H1 (cell line): Measurements from ENCODE around the gene TOMM6. TPM values are rescaled to one million over a fixed set of nuclear protein-coding genes. Genes with fewer than 3 reads are reported as not detected.

ENCODE experiments used
- ASH2L ChIP-seq: fragments of 200-600, 300-600 bp; sonication (generic); IDR thresholded peaks from one replicate; pipeline ENCODE4 v1.7.1; 2017; ENCODE audit warnings: low read length
- KDM1A ChIP-seq: fragments of 200-600, 300-600 bp; sonication (generic); IDR thresholded peaks from 2 replicates; pipeline ENCODE4 v1.7.1; 2016; ENCODE audit warnings: mild to moderate bottlenecking, low read length, borderline replicate concordance
- RBBP5 ChIP-seq: IDR thresholded peaks from 2 replicates; pipeline ENCODE4 v1.7.1; 2012; ENCODE audit warnings: low read depth, mild to moderate bottlenecking, inconsistent platforms, low read length, moderate library complexity, borderline replicate concordance
- polyA plus RNA-seq, 7 experiments: library from polyadenylated mRNA; depleted of rRNA in 3 of 7; stranded (reverse) in 5 of 7; unstranded in 2 of 7; fragments of >200 nt in 5 of 7; fragments of 200-250 nt in 2 of 7; gene quantifications; 1 replicate in 5 of 7; 2 replicates in 1 of 7; 4 replicates in 1 of 7; pipeline versions ENCODE4 v1.2.1 to v1.2.3, GENCODE V29; 2011 to 2013; ENCODE audit warnings: missing spikeins in 2 of 7, mixed read lengths in 2 of 7
- total RNA-seq: library from RNA; stranded (reverse); fragmentation: NEBNext Ultra II Directional; extraction: Animal tissue kit (Norgen Biotek cat#: 25700); gene quantifications from 2 replicates; pipeline ENCODE4 v1.2.1, GENCODE V29; 2021
- TF ChIP-seq, protein P1 (sequence below): fragments of 300-600 bp; sonication (generic); IDR thresholded peaks from 2 replicates; pipeline ENCODE4 v1.7.1; 2012; ENCODE audit warnings: low read length, moderate library complexity, mild to moderate bottlenecking, inconsistent platforms; ENCODE audit not compliant: insufficient replicate concordance

The TOMM6 gene
- total and polyA plus RNA-seq, 2 of the 8 experiments (the other 6 are each of a cell fraction or from before 2014, with no cell fraction given) = 228 to 560 TPM

DNA sequence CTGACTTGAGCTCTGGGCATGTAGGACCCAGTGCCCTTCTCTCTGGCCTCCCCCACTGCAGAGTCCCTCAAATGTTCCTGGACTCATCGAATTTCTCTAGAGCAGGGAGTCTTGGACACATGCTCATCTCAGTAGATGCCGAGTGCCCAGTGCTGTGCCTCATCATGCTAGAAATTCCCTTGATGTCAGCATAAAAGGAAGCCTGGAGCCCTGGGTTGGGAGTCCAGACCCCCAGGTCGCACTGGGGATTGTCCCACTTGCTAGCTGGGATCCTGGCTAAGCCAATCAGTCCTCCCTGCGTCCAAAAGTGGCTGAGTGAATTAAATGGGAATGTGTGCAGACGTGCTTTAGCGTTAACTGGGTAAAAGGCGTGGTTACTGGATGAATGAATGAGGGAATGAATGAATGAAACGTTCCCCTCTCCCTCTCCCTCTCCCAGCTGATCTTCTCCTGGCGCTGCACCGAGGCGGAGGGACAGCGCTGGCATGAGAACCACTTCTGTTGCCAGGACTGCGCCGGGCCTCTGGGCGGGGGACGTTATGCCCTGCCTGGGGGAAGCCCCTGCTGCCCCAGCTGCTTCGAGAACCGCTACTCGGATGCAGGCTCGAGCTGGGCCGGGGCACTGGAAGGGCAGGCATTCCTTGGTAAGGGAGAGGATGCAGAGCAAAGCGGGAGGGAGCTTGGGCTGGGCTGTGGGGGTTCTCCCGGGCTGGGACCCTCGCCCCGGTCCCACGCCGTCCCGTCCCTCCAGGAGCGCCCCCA, 1.6 kb upstream of the TOMM6 start (continued):
- TF ChIP-seq, protein P1, sequence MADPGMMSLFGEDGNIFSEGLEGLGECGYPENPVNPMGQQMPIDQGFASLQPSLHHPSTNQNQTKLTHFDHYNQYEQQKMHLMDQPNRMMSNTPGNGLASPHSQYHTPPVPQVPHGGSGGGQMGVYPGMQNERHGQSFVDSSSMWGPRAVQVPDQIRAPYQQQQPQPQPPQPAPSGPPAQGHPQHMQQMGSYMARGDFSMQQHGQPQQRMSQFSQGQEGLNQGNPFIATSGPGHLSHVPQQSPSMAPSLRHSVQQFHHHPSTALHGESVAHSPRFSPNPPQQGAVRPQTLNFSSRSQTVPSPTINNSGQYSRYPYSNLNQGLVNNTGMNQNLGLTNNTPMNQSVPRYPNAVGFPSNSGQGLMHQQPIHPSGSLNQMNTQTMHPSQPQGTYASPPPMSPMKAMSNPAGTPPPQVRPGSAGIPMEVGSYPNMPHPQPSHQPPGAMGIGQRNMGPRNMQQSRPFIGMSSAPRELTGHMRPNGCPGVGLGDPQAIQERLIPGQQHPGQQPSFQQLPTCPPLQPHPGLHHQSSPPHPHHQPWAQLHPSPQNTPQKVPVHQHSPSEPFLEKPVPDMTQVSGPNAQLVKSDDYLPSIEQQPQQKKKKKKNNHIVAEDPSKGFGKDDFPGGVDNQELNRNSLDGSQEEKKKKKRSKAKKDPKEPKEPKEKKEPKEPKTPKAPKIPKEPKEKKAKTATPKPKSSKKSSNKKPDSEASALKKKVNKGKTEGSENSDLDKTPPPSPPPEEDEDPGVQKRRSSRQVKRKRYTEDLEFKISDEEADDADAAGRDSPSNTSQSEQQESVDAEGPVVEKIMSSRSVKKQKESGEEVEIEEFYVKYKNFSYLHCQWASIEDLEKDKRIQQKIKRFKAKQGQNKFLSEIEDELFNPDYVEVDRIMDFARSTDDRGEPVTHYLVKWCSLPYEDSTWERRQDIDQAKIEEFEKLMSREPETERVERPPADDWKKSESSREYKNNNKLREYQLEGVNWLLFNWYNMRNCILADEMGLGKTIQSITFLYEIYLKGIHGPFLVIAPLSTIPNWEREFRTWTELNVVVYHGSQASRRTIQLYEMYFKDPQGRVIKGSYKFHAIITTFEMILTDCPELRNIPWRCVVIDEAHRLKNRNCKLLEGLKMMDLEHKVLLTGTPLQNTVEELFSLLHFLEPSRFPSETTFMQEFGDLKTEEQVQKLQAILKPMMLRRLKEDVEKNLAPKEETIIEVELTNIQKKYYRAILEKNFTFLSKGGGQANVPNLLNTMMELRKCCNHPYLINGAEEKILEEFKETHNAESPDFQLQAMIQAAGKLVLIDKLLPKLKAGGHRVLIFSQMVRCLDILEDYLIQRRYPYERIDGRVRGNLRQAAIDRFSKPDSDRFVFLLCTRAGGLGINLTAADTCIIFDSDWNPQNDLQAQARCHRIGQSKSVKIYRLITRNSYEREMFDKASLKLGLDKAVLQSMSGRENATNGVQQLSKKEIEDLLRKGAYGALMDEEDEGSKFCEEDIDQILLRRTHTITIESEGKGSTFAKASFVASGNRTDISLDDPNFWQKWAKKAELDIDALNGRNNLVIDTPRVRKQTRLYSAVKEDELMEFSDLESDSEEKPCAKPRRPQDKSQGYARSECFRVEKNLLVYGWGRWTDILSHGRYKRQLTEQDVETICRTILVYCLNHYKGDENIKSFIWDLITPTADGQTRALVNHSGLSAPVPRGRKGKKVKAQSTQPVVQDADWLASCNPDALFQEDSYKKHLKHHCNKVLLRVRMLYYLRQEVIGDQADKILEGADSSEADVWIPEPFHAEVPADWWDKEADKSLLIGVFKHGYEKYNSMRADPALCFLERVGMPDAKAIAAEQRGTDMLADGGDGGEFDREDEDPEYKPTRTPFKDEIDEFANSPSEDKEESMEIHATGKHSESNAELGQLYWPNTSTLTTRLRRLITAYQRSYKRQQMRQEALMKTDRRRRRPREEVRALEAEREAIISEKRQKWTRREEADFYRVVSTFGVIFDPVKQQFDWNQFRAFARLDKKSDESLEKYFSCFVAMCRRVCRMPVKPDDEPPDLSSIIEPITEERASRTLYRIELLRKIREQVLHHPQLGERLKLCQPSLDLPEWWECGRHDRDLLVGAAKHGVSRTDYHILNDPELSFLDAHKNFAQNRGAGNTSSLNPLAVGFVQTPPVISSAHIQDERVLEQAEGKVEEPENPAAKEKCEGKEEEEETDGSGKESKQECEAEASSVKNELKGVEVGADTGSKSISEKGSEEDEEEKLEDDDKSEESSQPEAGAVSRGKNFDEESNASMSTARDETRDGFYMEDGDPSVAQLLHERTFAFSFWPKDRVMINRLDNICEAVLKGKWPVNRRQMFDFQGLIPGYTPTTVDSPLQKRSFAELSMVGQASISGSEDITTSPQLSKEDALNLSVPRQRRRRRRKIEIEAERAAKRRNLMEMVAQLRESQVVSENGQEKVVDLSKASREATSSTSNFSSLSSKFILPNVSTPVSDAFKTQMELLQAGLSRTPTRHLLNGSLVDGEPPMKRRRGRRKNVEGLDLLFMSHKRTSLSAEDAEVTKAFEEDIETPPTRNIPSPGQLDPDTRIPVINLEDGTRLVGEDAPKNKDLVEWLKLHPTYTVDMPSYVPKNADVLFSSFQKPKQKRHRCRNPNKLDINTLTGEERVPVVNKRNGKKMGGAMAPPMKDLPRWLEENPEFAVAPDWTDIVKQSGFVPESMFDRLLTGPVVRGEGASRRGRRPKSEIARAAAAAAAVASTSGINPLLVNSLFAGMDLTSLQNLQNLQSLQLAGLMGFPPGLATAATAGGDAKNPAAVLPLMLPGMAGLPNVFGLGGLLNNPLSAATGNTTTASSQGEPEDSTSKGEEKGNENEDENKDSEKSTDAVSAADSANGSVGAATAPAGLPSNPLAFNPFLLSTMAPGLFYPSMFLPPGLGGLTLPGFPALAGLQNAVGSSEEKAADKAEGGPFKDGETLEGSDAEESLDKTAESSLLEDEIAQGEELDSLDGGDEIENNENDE = no peak
- peak; percentile 64 for TF ChIP-seq ASH2L
- TF ChIP-seq RBBP5 = 0 out of 2 replicates have a peak, but pooled peaks have one; percentile 51
- peak; percentile 79; the same call in 1 of the 2 replicates for TF ChIP-seq KDM1A
